Vagina (tissue), 2 donors: Measurements from ENCODE around the gene RALGDS.

ENCODE experiments used
- POLR2A ChIP-seq, 2 donors: fragments of 450-650 bp; IDR thresholded peaks; one replicate each; pipeline ENCODE4 v1.6.1; 2017; ENCODE audit warnings: antibody characterized with exemption in 2 of 2, mild to moderate bottlenecking in 2 of 2, moderate library complexity in 2 of 2
- POLR2AphosphoS5 ChIP-seq, 2 donors: sonication (generic); formaldehyde crosslinking; IDR thresholded peaks; one replicate each; pipeline ENCODE4 v1.9.0; 2017; ENCODE audit warnings: antibody characterized with exemption in 2 of 2, mild to moderate bottlenecking in 2 of 2, low read depth in 1 of 2; ENCODE audit not compliant: insufficient read depth in 1 of 2
- TF ChIP-seq, protein P1 (sequence below), 3 experiments: fragments of 450-650 bp in 2 of 3; fragments of 200-600 bp in 1 of 3; sonication (generic) in 1 of 3; IDR thresholded peaks; one replicate each; pipeline ENCODE4 v1.5.1; 2017 to 2019; ENCODE audit warnings: antibody characterized with exemption in 3 of 3, mild to moderate bottlenecking in 2 of 3, moderate library complexity in 2 of 3

DNA sequence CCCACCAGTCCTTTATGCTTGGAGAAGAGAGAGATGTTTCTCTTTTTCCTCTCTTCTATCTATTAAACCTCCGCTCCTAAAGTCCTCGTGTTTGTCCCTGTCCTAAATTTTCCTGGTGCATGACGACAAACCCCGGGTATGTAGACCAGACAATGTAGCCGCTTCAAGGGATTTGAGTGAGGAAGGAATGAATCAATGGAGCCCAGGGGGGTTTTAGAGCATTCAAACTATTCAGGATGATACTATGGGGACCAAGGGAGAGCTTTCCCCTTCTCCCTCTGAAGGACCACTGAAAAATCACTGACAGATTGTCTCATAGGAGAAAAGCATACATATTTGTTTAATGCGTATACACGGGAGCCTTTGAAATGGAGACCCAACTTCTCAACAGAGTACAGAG lies 40.9 kb downstream of the RALGDS start:
- TF ChIP-seq, protein P1, sequence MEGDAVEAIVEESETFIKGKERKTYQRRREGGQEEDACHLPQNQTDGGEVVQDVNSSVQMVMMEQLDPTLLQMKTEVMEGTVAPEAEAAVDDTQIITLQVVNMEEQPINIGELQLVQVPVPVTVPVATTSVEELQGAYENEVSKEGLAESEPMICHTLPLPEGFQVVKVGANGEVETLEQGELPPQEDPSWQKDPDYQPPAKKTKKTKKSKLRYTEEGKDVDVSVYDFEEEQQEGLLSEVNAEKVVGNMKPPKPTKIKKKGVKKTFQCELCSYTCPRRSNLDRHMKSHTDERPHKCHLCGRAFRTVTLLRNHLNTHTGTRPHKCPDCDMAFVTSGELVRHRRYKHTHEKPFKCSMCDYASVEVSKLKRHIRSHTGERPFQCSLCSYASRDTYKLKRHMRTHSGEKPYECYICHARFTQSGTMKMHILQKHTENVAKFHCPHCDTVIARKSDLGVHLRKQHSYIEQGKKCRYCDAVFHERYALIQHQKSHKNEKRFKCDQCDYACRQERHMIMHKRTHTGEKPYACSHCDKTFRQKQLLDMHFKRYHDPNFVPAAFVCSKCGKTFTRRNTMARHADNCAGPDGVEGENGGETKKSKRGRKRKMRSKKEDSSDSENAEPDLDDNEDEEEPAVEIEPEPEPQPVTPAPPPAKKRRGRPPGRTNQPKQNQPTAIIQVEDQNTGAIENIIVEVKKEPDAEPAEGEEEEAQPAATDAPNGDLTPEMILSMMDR (IDR thresholded peaks at IDR 0.05) = no peak
- TF ChIP-seq POLR2A (IDR thresholded peaks at IDR 0.05) = no peak
- TF ChIP-seq POLR2AphosphoS5 (IDR thresholded peaks at IDR 0.05; ENCODE audit: insufficient read depth in 1 of 2, low read depth in 1 of 2) = no peak
